ENCODE measurements around the gene KIF21B.
"Not testable (repeated sequence)": the region's sequence is repeated elsewhere in the genome, so short reads cannot be mapped to it uniquely, and the experiment has no call there.

The KIF21B gene

GRCh38 chr1:200960948-200961340 is 62.6 kb downstream of the KIF21B start:
- no peak overlapping the region for H3K4me3 ChIP-seq (ENCODE audit: low read length)
- no peak for TF ChIP-seq ZNF274 (IDR thresholded peaks at IDR 0.05; ENCODE audit: low read depth, low read length)

GRCh38 chr1:200960236-200960947 is 63.1 kb downstream of the KIF21B start:
- no peak overlapping the region for H3K4me3 ChIP-seq (ENCODE audit: low read length)
- no peak for TF ChIP-seq ZNF274 (IDR thresholded peaks at IDR 0.05; ENCODE audit: low read depth, low read length)

DNA sequence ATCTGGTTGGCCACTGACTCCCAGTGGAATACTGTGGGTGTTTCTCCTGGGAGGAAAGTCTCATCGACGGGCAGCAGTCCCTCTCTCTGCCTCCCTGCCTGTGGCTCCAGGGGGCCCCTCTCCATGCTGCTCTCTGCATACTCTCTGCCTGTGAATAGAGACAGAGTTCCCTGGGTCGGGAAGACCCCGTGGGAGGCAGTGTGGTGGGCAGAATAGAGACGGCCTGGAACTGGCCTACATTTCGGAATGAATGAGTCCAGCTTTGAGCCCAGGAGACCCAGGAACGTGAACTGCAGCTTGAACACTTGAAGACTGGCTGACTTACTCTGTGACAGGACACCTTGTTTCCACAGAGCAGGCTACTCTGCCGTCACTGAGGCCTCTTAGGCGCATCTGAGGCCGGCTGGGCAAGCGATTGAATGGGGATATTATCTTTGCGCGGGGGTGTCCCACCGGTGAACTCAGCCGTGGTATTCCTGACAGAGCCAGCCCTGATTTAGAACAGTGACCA is 64.0 kb downstream of the KIF21B start:
- no peak overlapping the region for H3K4me3 ChIP-seq (ENCODE audit: low read length)
- no peak for TF ChIP-seq ZNF274 (IDR thresholded peaks at IDR 0.05; ENCODE audit: low read depth, low read length)

DNA sequence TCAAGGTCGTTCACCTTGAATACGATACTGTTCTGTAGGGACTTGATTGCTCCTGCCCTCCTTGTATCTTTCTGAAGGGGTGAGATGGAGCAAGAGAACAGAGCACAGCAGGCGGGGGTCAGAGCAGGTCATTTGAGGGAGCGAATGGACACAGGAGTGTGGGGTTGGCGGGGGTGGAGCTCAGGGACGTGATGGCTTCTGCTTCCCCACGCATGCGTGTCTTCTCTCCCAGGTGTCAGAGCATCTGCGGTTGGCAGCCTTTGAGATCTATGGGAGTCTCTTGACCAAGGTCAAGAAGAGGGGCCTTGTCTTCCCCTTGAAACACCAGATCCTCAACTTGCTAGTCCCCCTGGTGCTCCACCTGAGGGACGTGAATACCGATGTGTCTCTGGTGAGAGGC is 64.9 kb downstream of the KIF21B start:
- H3K4me3 ChIP-seq (ENCODE audit: low read length) = no peak overlapping the region
- TF ChIP-seq ZNF274 (IDR thresholded peaks at IDR 0.05; ENCODE audit: low read depth, low read length) = no peak

DNA sequence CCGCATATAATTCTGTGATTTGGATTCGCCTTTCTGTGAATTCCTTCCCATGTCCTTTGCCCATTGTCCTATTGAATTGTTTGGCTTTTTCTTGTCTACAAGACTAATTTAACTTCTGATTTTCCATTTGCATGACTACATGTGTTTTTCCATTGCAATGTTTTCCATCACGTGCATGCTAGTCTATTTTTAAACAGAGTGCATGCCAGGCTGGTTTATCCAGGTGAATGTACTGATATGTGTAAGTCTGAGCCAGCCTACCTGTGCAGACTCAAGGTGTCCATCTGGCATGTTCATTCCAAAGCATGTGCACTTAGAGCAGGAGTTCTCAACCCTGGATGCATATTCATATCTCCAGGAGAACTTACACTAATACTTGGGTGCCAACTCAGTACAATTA is 69.1 kb downstream of the KIF21B start:
- no peak for TF ChIP-seq ZNF274 (IDR thresholded peaks at IDR 0.05; ENCODE audit: low read depth, low read length)

GRCh38 chr1:200951016-200951415 is 72.5 kb downstream of the KIF21B start:
- TF ChIP-seq ZNF274 (IDR thresholded peaks at IDR 0.05; ENCODE audit: low read depth, low read length) = no peak
- no peak overlapping the region for H3K4me3 ChIP-seq (ENCODE audit: low read length)

More for the DNA sequence above, 69.1 kb downstream of the KIF21B start:
- no peak overlapping the region for H3K4me3 ChIP-seq (ENCODE audit: low read length)

GRCh38 chr1:200949626-200950025 is 73.9 kb downstream of the KIF21B start:
- H3K4me3 ChIP-seq (ENCODE audit: low read length) = no peak overlapping the region
- TF ChIP-seq ZNF274 (IDR thresholded peaks at IDR 0.05; ENCODE audit: low read depth, low read length) = no peak

DNA sequence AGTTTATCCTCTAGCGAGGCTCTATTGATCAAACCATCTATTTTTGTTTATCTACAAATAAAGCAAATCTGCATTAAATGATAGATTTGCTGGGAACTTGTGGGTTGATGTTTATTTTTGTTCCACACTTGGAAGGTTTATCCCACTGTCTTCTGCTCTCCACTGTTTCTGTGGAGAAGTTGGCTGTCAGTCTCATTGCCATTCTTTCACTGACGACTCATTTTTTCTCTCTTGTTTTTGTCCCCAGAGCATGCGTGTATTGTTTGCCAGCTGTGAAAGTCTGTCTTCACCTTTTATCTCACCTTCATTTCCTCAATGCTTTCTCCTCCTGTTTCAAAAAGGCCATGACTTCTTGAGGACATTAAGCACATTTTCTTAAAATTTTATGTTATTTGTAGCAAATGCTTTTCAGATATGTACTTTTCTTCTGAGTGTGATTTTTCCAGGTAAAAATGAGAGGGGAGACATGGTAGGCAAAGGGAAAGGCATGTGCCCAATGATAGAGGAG is 76.4 kb downstream of the KIF21B start:
- no peak overlapping the region for H3K4me3 ChIP-seq (ENCODE audit: low read length)
- no peak for TF ChIP-seq ZNF274 (IDR thresholded peaks at IDR 0.05; ENCODE audit: low read depth, low read length)

DNA sequence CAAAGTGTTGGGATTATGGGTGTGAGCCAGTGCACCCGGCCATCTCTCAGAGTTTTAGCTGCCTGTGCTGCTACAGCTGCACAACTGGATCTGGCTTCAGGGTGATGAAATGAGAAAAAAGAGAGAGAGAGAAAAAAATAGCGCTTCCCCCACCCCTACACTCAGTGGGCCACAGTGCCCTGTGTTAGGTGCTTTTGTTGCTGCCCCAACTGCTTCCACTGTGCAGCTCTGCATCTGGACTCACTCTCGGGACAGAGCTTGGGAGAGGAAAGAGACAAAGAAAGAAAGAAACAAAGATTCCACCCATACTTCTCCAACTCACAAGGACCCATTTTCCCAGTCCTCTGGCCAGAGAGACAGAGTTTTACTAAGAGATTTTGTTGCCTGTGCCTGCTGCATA is 78.4 kb downstream of the KIF21B start:
- TF ChIP-seq ZNF274 (IDR thresholded peaks at IDR 0.05; ENCODE audit: low read depth, low read length) = no peak
- no peak overlapping the region for H3K4me3 ChIP-seq (ENCODE audit: low read length)

- no peak overlapping the region for H3K4me3 ChIP-seq (ENCODE audit: low read length)
- no peak for TF ChIP-seq ZNF274 (IDR thresholded peaks at IDR 0.05; ENCODE audit: low read depth, low read length)
These were observed 84.6 kb downstream of the KIF21B start for GRCh38 chr1:200938955-200939354.

DNA sequence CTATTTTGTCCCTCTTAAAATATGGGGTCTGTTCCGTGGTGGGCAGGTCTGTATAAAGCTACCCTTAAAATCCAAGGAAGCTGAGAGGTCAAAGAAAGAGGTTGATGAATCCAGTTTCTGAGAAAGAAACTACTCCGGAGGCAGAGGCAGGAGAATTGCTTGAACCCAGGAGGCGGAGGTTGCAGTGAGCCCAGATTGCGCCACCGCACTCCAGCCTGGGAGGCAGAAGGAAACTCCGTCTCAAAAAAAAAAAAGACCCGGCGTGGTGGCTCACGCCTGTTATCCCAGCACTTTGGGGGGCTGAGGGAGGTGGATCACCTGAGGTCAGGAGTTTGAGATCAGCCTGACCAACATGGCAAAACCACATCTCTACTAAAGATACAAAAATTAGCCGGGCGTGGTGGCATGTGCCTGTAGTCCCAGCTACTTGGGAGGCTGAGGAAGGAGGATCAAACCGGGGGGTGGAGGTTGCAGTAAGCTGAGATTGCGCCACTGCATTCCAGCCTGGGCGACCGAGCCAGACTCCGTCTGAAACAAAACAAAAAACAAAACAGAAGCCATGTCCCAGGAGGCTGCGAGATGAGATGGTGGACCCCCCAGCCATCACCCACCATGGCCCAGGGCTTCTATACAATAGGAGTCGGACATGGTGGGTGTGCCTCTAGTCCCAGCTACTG is 88.1 kb downstream of the KIF21B start:
- not testable (repeated sequence) for H3K4me3 ChIP-seq (ENCODE audit: low read length)

GRCh38 chr1:200934676-200935245 is 88.8 kb downstream of the KIF21B start:
- no peak for TF ChIP-seq ZNF274 (IDR thresholded peaks at IDR 0.05; ENCODE audit: low read depth, low read length)
- H3K4me3 ChIP-seq (ENCODE audit: low read length) = no peak overlapping the region

DNA sequence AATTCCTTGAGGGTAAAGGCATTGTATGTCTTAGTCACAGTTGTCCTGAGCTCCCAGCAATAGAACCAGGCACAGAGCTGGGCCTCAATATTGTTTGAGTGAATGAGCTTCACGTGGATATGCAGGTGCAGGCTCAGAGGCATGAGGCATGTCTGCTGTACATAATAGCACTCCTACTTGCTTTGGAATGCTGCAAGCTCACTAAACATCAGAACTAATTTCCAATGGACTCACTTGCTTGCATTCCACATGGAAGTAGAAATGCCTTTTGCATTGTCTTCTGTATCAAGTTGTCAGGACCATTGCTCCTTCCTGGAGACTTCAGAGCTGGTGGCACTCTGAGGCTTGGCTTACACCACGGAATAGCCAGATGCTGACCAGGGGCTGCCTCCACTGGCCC is 91.7 kb downstream of the KIF21B start:
- TF ChIP-seq ZNF274 (IDR thresholded peaks at IDR 0.05; ENCODE audit: low read depth, low read length) = no peak

GRCh38 chr1:200930285-200930684 is 93.2 kb downstream of the KIF21B start:
- H3K4me3 ChIP-seq (ENCODE audit: low read length) = not testable (repeated sequence)

More for the DNA sequence above, 91.7 kb downstream of the KIF21B start:
- H3K4me3 ChIP-seq (ENCODE audit: low read length) = no peak overlapping the region

Data from GM08714 (cell line).